Skeletal muscle satellite cell (primary cell): ENCODE data around the gene PCDHA9.
"Not testable (repeated sequence)": the region's sequence is repeated elsewhere in the genome, so short reads cannot be mapped to it uniquely, and the experiment has no call there.

Experiments used
- H3K27me3 ChIP-seq: 2 replicates; pipeline ENCODE4 v1.7.0; 2013; ENCODE audit warnings: low read length; ENCODE audit not compliant: control insufficient read depth, insufficient read depth
- H3K36me3 ChIP-seq: 2 replicates; pipeline ENCODE4 v1.7.0; 2013; ENCODE audit warnings: mild to moderate bottlenecking, control low read depth, low read length; ENCODE audit not compliant: insufficient read depth
- H3K4me1 ChIP-seq: 2 replicates; pipeline ENCODE4 v1.7.0; 2013; ENCODE audit warnings: low read length; ENCODE audit not compliant: control insufficient read depth, insufficient read depth
- H3K4me2 ChIP-seq: 2 replicates; pipeline ENCODE4 v1.7.0; 2013; ENCODE audit warnings: mild to moderate bottlenecking, low read length
- H3K4me3 ChIP-seq: 2 replicates; pipeline ENCODE4 v1.7.0; 2013; ENCODE audit warnings: low read length
- H3K9ac ChIP-seq: 2 replicates; pipeline ENCODE4 v1.7.0; 2013; ENCODE audit warnings: mild to moderate bottlenecking, low read depth, low read length, moderate library complexity
- H3K9me3 ChIP-seq: replicated peaks from 2 replicates; pipeline ENCODE4 v1.7.0; 2013; ENCODE audit warnings: mild to moderate bottlenecking, control low read depth, low read length

Gene PCDHA9

GRCh38 chr5:140875085-140876065, 27.2 kb downstream of the PCDHA9 start, which contains the start of gene PCDHA12:
Gene PCDHA12, plus strand, starts transcription at chr5:140875308. Its CDS starts 165 bp downstream, at chr5:140875473.
- no peaks in the 10 kb centered on the region for H3K27me3 ChIP-seq
- no peak within 1 kb of the TSS for H3K4me2 ChIP-seq
- peaks cover 5% of the 10 kb centered on the region for H3K9me3 ChIP-seq
- no peak within 1 kb of the TSS for H3K4me3 ChIP-seq
- no peaks in the 10 kb centered on the region for H3K36me3 ChIP-seq
- H3K9ac ChIP-seq: no peak within 1 kb of the TSS
- H3K4me1 ChIP-seq: no peaks in the 10 kb centered on the region

GRCh38 chr5:140876541-140877261, 28.5 kb downstream of the PCDHA9 start:
- H3K9ac ChIP-seq, H3K4me1 ChIP-seq, H3K27me3 ChIP-seq, H3K9me3 ChIP-seq, H3K4me2 ChIP-seq, H3K4me3 ChIP-seq, H3K36me3 ChIP-seq: not testable (repeated sequence)

GRCh38 chr5:140877262-140877581, 29.0 kb downstream of the PCDHA9 start:
- H3K36me3 ChIP-seq: no peaks in the 10 kb centered on the region
- H3K4me2 ChIP-seq: no peak overlapping the region
- no peak overlapping the region for H3K9ac ChIP-seq
- H3K27me3 ChIP-seq: no peaks in the 10 kb centered on the region
- H3K9me3 ChIP-seq: peaks cover 5% of the 10 kb centered on the region
- H3K4me3 ChIP-seq: no peak overlapping the region
- H3K4me1 ChIP-seq: no peaks in the 10 kb centered on the region

GRCh38 chr5:140881889-140882590, 33.9 kb downstream of the PCDHA9 start, which contains the start of gene PCDHA13:
Gene PCDHA13, plus strand, starts transcription at chr5:140882124. Its CDS starts 145 bp downstream, at chr5:140882269.
- no peak within 1 kb of the TSS for H3K4me3 ChIP-seq
- H3K27me3 ChIP-seq: no peaks in the 10 kb centered on the region
- H3K4me2 ChIP-seq: no peak within 1 kb of the TSS
- H3K9ac ChIP-seq: no peak within 1 kb of the TSS
- no peaks in the 10 kb centered on the region for H3K4me1 ChIP-seq
- H3K9me3 ChIP-seq: peaks cover 9% of the 10 kb centered on the region
- no peaks in the 10 kb centered on the region for H3K36me3 ChIP-seq

- no peaks in the 10 kb centered on the region for H3K27me3 ChIP-seq
- no peaks in the 10 kb centered on the region for H3K36me3 ChIP-seq
- no peaks in the 10 kb centered on the region for H3K4me1 ChIP-seq
- peaks cover 9% of the 10 kb centered on the region for H3K9me3 ChIP-seq
- no peak overlapping the region for H3K9ac ChIP-seq
- H3K4me3 ChIP-seq: no peak overlapping the region
- no peak overlapping the region for H3K4me2 ChIP-seq
These were observed 34.4 kb downstream of the PCDHA9 start for GRCh38 chr5:140882591-140882899.

GRCh38 chr5:140883373-140883772, 35.2 kb downstream of the PCDHA9 start:
- no peak overlapping the region for H3K9ac ChIP-seq

GRCh38 chr5:140883927-140884697, 35.9 kb downstream of the PCDHA9 start:
- Histone ChIP-seq H3K4me2 (no peak overlapping the region), H3K9me3 (peaks cover 9% of the 10 kb centered on the region), H3K4me1 (no peaks in the 10 kb centered on the region), H3K4me3 (no peak overlapping the region), H3K9ac (no peak overlapping the region), H3K36me3 (no peaks in the 10 kb centered on the region), H3K27me3 (no peaks in the 10 kb centered on the region)

More at GRCh38 chr5:140883373-140883772, 35.2 kb downstream of the PCDHA9 start:
- peaks cover 9% of the 10 kb centered on the region for H3K9me3 ChIP-seq
- no peaks in the 10 kb centered on the region for H3K36me3 ChIP-seq
- H3K4me2 ChIP-seq: no peak overlapping the region
- H3K27me3 ChIP-seq: no peaks in the 10 kb centered on the region
- H3K4me3 ChIP-seq: no peak overlapping the region
- no peaks in the 10 kb centered on the region for H3K4me1 ChIP-seq
